OCI-LY1 (cell line): ENCODE measurements around the gene LRRC55.

Source experiments
- H2AFZ ChIP-seq: fragments of 200-600 bp; sonication (generic), shearing (Covaris generic); 2 replicates; pipeline ENCODE4 v1.6.0; 2014; ENCODE audit warnings: antibody characterized with exemption, mild to moderate bottlenecking, low read length
- H3F3A ChIP-seq: fragments of 200-600 bp; sonication (generic), shearing (Covaris generic); 2 replicates; pipeline ENCODE4 v1.6.0; 2014; ENCODE audit warnings: mild to moderate bottlenecking, antibody characterized with exemption, low read length, moderate library complexity; ENCODE audit not compliant: insufficient read depth
- H3K27ac ChIP-seq: fragments of 200-600 bp; sonication (generic); 2 replicates; pipeline ENCODE4 v1.5.1; 2014; ENCODE audit warnings: low read length, mixed run types, mild to moderate bottlenecking, low read depth; ENCODE audit not compliant: poor library complexity, severe bottlenecking
- H3K27me3 ChIP-seq: fragments of 200-600 bp; sonication (generic); 2 replicates; pipeline ENCODE4 v1.6.0; 2014; ENCODE audit warnings: antibody characterized with exemption, mild to moderate bottlenecking, low read length, moderate library complexity; ENCODE audit not compliant: insufficient read depth
- H3K36me3 ChIP-seq: fragments of 200-600 bp; sonication (generic); 2 replicates; pipeline ENCODE4 v1.6.1; 2014; ENCODE audit warnings: mild to moderate bottlenecking, antibody characterized with exemption, low read length, moderate library complexity, mixed read lengths; ENCODE audit not compliant: insufficient read depth
- H3K4me1 ChIP-seq: fragments of 200-600 bp; sonication (generic); 2 replicates; pipeline ENCODE4 v1.5.1; 2014; ENCODE audit warnings: mild to moderate bottlenecking, low read length, moderate library complexity; ENCODE audit not compliant: insufficient read depth, severe bottlenecking
- H3K4me2 ChIP-seq: fragments of 200-600 bp; sonication (generic), shearing (Covaris generic); 2 replicates; pipeline ENCODE4 v1.6.1; 2014; ENCODE audit warnings: low read length
- H3K4me3 ChIP-seq: fragments of 200-600 bp; sonication (generic); 2 replicates; pipeline ENCODE4 v1.5.1; 2014; ENCODE audit warnings: low read length, low read depth, mild to moderate bottlenecking, mixed read lengths; ENCODE audit not compliant: poor library complexity, severe bottlenecking
- H3K79me2 ChIP-seq: fragments of 200-600 bp; shearing (Covaris generic); 2 replicates; pipeline ENCODE4 v1.6.1; 2016; ENCODE audit warnings: mixed run types, low read length, mixed read lengths; ENCODE audit not compliant: insufficient read depth
- H3K9ac ChIP-seq: fragments of 200-600 bp; sonication (generic), shearing (Covaris generic); 2 replicates; pipeline ENCODE4 v1.6.1; 2014; ENCODE audit warnings: mild to moderate bottlenecking, low read length, mixed read lengths
- H3K9me2 ChIP-seq: fragments of 200-600 bp; sonication (generic), shearing (Covaris generic); 2 replicates; pipeline ENCODE4 v1.6.1; 2014; ENCODE audit warnings: low read depth, mild to moderate bottlenecking, low read length, mixed read lengths
- H3K9me3 ChIP-seq: fragments of 200-600 bp; shearing (Covaris generic); 2 replicates; pipeline ENCODE4 v1.6.1; 2014; ENCODE audit warnings: low read length, mixed read lengths
- H4K20me1 ChIP-seq: fragments of 200-600 bp; sonication (generic), shearing (Covaris generic); 2 replicates; pipeline ENCODE4 v1.6.0; 2016; ENCODE audit warnings: mild to moderate bottlenecking, low read length; ENCODE audit not compliant: insufficient read depth
- CTCF ChIP-seq: fragments of 200-600 bp; sonication (generic), shearing (Covaris generic); IDR thresholded peaks from 2 replicates; pipeline ENCODE4 v1.5.1; 2017; ENCODE audit warnings: mild to moderate bottlenecking, antibody characterized with exemption, low read length, moderate library complexity, mixed read lengths
- EZH2 ChIP-seq: fragments of 200-600 bp; sonication (generic), shearing (Covaris generic); IDR thresholded peaks from 2 replicates; pipeline ENCODE4 v1.8.0; 2017; ENCODE audit warnings: borderline replicate concordance, mixed run types, mild to moderate bottlenecking, antibody characterized with exemption, low read length, moderate library complexity, mixed read lengths

The LRRC55 gene

GRCh38 chr11:57179681-57180080 lies 2.1 kb upstream of the LRRC55 start:
- H3K27ac ChIP-seq = no peak overlapping the region
- no peaks in the 10 kb centered on the region for H3K9me2 ChIP-seq
- H3K4me1 ChIP-seq = no peaks in the 10 kb centered on the region
- no peak overlapping the region for H2AFZ ChIP-seq
- TF ChIP-seq EZH2 = no peak
- no peak for TF ChIP-seq CTCF
- H3K4me2 ChIP-seq = no peak overlapping the region
- no peaks in the 10 kb centered on the region for H4K20me1 ChIP-seq
- no peak overlapping the region for H3K9ac ChIP-seq
- no peaks in the 10 kb centered on the region for H3F3A ChIP-seq
- H3K79me2 ChIP-seq = no peaks in the 10 kb centered on the region
- no peaks in the 10 kb centered on the region for H3K36me3 ChIP-seq
- no peaks in the 10 kb centered on the region for H3K9me3 ChIP-seq
- no peak overlapping the region for H3K4me3 ChIP-seq
- no peaks in the 10 kb centered on the region; the same call in 1 of the 2 replicates for H3K27me3 ChIP-seq

GRCh38 chr11:57180081-57180561 lies 1.6 kb upstream of the LRRC55 start:
- Histone ChIP-seq H3F3A (no peaks in the 10 kb centered on the region), H3K27ac (no peak overlapping the region), H4K20me1 (no peaks in the 10 kb centered on the region), H3K4me2 (no peak overlapping the region), H3K4me1 (no peaks in the 10 kb centered on the region), H3K9me2 (no peaks in the 10 kb centered on the region), H3K9ac (no peak overlapping the region), H3K36me3 (no peaks in the 10 kb centered on the region), H3K9me3 (no peaks in the 10 kb centered on the region), H3K4me3 (no peak overlapping the region), H3K79me2 (no peaks in the 10 kb centered on the region), H3K27me3 (no peaks in the 10 kb centered on the region; the same call in 1 of the 2 replicates), H2AFZ (no peak overlapping the region)
- TF ChIP-seq CTCF = no peak
- no peak for TF ChIP-seq EZH2

- no peak overlapping the region for H3K4me3 ChIP-seq
Observed at GRCh38 chr11:57180964-57181363, 789 bp upstream of the LRRC55 start.

More at GRCh38 chr11:57180964-57181363, 789 bp upstream of the LRRC55 start:
- H3K4me1 ChIP-seq = no peaks in the 10 kb centered on the region
- H3K27me3 ChIP-seq = no peaks in the 10 kb centered on the region; the same call in 1 of the 2 replicates
- TF ChIP-seq CTCF = no peak
- TF ChIP-seq EZH2 = no peak
- H3K4me2 ChIP-seq = no peak overlapping the region
- H3K79me2 ChIP-seq = no peaks in the 10 kb centered on the region
- no peak overlapping the region for H2AFZ ChIP-seq
- no peaks in the 10 kb centered on the region for H3K36me3 ChIP-seq
- no peaks in the 10 kb centered on the region for H4K20me1 ChIP-seq
- no peak overlapping the region for H3K9ac ChIP-seq
- H3K9me2 ChIP-seq = no peaks in the 10 kb centered on the region
- no peaks in the 10 kb centered on the region for H3K9me3 ChIP-seq
- no peaks in the 10 kb centered on the region for H3F3A ChIP-seq
- no peak overlapping the region for H3K27ac ChIP-seq
